ENCODE data around the gene IGFBP3.

The IGFBP3 gene

DNA sequence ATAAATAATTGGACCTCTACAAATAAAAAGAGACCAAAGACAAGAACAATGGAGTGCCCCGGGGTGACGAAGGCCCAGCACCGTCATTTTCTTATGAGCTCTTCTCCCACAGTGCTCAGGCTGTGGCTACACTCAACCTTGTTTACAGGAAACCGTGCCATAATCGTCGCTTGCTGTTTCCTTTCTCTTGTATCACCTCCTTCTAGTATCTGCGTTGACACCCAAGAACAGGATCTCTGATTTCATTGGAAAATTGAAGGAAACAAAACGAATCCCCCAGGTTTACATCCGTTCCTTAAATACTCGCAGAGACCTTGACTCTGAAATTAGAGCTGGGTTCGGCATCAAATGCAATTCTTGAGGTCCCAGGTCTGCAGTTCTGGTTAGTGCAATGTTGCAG, 1.7 kb upstream of the IGFBP3 start:
- peak; percentile 73 for DNase-seq

DNA sequence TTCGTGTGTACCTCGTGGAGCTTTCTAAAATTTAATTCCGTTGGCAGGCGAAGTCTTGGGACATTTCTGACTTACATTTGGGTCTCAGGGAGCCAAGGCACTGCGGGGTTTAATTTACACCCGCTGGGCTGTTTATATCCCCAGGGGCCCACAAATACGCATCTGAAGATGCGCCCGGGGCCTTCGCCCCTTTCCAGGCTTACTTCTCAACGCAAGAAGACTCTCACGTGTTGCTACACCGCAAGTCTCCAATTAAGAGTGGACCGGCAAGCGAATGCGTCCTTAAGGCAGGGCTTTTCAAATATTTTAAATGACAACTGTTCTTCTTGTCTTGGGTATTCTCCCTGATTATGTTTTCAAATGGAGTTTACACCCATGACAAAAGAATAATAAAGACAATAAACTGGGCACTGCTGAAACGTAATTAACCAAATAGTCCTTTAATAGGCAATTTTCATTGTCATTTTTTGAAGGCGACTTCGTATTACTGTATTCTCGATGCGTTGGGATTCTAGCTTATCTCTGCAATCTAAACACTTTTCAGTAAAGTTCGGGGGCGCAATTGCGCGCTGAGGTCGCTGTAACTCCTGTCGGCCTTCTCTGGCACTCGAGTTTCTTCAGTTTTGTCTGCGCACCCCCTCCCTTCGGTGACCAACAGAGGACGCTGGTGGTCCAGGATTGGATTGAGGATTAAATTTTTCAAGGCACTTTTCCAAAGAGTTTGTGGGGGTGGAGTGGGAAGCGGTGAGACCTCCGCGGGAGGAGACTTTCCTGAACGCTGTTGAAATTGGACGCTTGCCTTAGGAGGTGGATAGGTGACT, 837 bp upstream of the IGFBP3 start:
- DNase-seq, result peak; percentile 85

DNA sequence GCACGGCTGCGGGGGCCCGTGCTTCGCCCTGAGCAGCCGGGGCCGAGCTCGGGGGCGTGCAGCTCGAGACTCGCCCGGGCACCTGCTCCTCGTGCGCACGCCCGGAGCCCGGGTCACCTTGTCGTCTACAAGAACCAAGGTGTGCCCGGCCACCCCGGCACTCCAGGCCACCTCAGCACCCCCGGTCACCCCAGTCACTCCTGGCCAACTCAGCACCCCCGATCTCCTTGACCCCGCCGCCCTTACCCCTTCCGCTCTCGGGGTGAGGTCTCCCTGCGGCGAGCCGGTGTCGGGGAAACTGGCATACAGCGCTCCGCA, 268 bp upstream of the IGFBP3 start:
- peak; percentile 77 for DNase-seq

DNA sequence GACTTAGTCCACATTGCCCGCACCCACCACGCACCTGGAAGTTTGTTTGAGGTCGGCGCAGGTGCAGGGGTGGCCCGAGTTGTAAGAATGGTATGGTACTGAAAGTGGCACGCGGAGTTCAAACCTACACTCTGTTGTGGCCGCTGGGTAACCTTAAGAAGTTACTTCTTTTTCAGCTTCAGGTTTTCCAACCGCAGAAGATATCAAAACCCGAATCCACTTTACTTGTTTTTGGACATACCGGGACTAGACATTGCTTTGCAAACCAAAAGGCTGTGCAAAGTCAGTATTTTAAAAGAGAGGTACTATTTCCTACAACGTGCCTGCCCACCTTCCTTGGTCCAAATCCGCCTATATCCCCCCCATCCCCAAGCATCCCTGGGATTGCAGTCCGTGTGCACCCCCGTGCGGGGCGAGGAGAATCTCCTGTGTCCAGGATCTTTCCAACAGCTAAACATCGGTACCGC, 1.0 kb downstream of the IGFBP3 start:
- peak; percentile 36 for DNase-seq

DNA sequence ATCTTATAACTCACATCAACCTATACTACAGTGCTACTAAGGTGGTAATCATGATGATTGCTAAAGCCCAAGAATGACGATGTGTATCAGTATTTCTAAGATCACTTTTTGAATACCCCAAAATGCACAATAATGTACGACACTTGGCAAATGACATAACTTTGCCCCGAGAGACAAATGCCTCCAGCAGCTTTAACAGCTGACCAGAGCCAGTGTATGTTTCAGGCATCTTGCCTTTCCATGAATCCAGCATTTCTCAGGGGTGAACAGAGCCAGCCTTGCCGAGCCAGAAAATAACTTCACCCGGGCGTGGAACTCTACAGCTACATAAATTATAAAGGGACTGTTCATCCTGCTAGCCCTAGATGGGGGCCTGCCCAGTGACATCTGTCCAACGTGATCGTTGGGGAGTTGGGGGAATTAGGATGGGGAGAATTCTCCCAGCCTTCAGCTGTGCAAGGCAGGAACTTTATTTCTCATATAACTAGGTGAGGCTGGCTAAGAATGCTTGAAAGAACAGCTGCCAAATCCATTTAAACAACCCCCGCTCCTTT, 1.8 kb downstream of the IGFBP3 start:
- no peak for DNase-seq

DNA sequence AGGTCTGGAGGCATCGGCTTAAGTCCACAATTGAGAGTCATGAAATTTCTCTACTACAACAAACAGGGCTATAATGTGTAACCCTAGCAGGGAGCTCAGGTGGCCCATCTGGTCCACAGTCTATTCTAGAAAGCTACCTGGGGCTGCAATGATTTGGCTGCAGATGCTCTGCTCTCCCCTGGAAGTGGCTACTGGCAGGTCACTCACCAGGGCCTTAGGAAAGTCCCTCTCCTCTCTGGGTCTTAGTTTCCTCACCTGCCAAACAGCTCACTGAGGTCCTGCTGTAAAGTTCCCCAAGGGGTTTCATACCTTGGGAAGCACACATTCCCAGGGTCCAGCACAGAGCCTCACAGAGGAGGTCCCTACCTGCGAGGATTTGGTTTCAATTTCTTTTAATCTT, 2.5 kb downstream of the IGFBP3 start:
- peak; percentile 29 for DNase-seq

DNA sequence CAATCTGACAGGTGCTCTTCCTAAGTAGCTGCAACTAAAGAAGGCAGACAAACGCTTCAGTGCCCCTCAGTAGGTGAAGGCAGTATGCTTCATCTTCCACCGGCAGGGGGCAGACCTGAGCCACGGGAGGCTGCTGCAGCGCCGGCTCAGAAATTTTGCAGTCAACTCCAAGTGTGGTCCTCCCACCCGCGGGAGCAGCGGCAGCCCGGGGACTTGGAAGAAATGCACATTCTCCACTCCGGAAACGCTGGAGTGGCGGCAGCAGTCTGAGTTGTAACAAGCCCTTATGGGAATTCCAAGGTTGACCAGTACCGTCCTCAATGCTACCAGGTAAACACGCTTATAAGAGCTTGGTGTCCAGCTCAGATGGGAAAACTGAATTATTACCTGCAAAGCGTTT, 3.4 kb downstream of the IGFBP3 start:
- DNase-seq, result peak; percentile 85

DNA sequence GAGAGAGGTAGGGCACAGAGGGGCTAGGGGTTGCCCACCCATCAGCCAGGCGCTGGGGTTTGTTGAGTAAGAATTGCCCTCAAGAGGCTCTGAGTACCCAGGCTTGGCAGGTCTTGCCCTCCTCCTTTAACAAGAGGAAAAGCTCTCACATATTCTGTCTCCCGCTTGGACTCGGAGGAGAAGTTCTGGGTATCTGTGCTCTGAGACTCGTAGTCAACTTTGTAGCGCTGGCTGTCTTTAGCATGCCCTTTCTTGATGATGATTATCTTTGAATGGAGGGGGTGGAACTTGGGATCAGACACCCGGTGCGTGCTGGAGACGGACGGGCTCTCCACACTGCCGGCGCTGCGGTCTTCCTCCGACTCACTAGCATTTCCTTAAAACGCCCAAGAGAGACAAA, 4.0 kb downstream of the IGFBP3 start:
- DNase-seq, result no peak

DNA sequence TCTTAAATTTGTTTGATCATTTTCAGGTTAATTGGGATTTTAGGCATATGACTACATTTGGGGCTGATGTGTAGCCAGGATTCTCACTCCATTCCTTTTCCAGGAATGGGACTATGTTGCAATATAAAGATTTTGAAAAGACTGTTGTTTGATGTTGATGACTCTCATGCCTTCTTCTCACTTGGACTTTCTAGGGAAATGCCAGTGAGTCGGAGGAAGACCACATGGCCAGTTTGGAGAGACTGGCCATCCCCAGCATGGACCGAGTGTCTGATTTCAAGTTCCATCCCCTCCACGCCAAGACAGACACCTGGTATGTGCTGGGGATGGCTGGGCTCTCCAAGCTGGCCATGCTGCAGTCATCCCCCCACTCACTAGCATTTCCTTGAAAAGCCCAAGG, 5.5 kb downstream of the IGFBP3 start:
- DNase-seq, result no peak

DNA sequence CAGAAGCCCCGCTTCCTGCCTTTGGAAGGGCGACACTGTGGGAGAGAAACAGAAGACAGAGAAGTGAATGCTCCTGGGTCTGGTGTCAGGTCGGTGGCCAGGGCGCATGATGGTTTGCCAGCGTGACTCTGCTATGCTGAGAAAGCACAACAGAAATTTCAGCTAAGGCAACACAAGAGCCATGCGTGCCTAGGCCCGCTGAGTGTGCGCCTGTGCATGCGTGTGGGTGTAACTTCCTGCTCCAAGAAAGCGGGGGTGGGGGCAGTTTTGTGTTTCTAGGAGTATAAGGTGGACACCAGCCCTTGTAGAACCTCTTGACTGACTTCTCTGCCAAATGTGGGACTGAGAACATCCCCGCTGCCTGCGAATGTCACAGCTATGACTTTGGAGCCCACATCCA, 6.2 kb downstream of the IGFBP3 start:
- DNase-seq, result no peak

DNA sequence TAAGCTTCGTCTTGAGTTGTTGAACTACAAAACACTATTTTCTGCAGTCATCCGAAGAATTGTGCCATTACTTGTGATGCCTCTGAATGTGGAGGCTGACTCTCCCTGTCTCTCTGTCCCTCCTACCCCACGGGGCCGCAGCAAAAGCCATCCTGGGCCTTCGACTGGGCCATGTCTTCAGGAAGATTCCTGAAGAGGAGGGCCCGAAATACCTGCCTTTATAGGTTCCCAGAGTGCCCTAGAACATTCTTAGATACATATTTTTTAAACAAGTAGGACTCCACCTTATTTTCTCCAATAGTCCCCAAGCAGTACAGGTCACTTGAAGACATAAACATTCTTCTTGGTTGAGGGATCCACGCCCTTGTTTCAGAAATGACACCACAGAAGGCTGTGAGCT, 8.1 kb downstream of the IGFBP3 start:
- no peak for DNase-seq

DNA sequence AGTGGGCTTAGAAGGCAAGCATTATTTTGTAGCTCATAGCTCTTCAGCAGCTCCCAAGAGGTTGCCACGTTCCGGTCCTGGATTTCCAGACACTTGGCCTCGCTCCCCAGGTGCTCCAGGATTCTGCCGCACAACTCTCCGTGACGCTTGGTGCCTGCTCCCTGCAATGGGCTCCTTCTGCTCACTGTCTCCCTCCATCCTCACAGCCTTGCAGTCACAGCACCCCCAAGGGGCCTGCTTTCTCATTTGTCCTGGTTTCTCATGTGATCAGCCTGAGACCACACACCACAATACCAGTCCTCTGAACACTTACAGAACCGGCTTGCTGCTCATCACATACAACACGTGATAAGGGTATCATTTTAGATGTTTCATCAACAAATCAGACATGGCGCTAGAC, 9.8 kb downstream of the IGFBP3 start:
- DNase-seq, result no peak

DNA sequence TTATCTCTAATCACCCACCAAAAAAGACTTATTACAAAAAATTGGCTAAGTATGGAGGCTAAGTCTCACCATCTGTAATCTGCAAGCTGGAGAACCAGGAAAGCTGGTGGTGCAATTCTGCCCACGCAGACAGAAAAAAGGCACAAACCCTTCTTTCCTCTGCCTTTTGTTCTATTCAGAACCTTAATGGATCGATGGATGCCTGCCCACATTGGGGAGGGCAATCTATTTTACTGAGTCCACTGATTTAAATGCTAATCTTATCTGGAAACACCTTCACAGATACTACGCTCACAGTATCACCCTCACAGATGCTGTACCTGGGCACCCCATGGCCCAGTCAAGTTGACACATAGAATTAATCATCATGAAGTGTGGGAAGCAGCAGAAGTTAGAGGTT, 10.2 kb downstream of the IGFBP3 start:
- DNase-seq, result no peak

DNA sequence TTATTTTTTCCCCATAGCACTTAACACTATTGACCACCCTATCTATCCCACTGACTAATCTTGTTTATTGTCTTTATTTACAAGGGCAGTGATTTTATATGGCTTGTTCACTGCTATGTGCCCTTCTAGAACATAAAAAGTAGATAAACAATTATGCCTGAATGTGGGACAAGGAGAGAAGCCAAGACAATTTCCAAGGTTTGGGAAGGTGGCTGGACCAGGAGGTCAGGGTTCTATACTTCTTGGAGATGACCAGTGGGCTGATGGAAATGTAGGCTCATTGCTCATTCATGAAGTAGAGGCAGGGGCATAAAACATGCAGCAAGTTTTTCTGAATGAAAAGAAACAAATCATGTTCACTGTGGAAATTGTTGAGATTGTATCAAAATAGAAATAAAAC, 11.5 kb downstream of the IGFBP3 start:
- DNase-seq, result no peak

DNA sequence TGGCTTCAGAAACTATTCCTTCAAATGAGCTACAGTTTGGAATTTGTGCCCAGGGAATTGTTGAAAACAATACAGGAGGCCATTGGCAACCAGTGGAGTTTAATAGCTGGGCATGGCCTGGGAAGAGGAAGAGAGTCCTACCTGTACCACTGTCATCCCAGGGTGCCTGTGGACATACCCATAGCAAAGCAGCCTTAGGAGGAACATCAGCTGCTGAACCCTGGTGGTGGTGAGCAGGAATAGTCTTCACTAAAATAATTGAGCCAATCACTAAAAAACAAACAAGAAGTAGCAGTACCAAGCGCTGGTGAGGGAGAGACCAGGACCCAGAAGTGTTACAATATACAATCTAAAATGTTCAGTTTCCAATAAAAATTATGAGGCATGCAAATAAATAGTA, 18.3 kb downstream of the IGFBP3 start:
- peak; percentile 8 for DNase-seq

DNA sequence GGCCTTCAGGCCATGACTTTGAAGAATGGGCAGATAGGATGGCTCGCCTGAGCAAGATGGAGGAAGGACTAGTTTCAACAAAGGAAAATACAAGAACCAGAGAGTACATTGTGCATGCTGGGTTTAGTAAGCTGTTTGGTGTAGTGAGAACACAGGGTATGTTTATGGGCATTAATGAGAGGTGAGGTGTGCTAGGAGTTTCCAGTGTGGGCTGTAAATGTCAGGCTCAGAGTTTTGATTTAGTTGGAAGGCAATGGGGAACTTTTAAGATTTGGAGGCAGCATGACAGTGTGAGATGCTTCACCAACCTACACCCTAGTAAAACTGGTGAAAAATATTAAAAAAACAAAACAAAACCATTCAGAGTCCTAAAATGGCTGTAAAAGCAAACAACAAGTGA, 19.5 kb downstream of the IGFBP3 start:
- no peak for DNase-seq

DNA sequence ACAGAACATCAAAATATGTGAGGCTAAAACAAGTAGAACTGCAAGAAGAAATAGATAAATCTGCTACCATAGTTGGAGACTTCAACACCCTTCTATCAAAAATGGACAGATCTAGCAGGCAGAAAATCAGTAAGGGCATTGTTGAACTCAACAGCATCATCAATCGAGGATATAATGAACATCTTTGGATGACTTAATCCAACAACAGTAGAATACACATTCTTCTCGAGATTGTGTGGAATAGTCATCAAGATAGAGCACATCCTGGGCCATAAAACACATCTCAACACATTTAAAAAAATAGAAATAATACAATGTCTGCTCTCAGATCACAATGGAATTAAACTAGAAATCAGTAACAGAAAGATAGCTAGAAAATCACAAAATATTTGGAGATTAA, 22.9 kb downstream of the IGFBP3 start:
- no peak for DNase-seq

DNA sequence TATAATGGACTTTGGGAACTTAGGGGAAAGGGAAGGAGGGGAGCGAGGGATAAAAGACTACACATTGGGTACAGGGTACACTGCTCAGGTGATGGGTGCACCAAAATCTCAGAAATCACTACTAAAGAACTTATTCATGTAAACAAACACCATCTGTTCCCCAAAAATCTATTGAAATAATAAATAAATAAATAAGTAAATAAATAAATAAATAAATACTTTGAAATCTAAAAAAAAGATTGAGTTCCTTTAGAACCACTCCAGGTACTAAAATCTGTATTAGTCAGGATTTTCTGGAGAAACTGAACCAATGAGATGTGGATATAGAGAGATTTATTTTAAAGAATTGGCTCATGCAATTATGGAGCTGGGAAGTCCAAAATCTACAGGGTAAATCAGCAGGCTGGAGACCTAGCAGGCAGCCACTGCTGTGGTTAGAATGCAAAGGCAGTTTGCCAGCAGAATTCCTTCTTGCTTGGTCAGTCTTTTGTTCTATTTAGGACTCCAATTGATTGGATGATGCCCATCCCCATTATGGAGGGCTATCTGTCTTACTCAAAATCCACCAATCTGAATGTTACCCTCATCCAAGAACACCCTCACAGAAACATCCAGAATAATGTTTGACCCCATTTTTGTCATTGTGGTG, 23.9 kb downstream of the IGFBP3 start:
- DNase-seq, result no peak

DNA sequence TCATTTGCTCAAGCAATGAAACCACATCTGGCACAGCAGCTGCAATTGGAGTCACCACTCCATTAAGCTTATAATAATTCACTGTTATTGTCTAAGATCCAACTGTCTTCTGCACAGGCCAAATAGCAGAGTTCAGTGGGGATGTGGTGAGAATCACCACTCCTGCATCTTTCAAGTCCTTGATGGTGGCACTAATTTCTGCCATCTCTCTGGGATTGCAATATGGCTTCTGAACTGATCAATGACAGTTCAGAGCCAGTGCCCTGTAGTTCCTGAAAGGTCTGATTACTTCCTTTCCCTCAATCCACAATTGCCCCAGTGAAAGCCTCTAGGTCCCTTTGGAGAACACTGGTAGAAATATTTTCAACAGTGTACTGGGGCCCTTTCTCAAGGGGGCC, 26.4 kb downstream of the IGFBP3 start:
- DNase-seq, result no peak

DNA sequence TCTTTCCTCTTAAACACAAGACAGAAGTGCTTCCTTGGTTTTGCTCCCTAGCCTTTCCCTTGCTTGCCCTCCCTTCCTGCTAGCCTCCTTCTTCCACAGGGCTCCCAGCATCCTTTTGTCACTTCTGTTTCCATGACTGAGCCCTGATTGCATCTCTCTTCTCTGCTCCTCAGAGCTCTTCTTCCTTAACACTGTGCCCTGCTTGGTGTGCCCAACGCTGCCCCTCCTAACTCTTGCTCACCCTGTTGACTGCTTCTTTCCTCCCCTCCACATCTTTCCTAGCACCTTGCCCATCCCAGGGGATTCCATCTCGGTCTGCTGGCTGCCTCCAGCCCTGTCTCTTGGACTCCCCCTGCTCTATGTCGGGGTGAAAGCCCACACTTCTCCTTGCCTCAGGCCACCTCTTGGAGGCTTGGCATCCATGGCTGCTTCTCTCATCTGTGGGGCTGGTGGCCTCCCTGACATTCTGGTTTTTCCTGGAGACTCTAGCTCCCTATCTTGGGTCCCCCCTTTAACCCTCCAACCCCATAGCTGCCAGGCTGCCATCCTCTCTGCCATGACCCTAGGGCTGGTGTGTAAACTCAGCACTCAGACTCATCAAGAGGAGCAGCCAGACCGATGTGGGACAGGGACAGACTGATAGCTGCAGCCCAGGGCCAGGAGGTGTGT, 26.9 kb downstream of the IGFBP3 start:
- DNase-seq, result no peak

DNA sequence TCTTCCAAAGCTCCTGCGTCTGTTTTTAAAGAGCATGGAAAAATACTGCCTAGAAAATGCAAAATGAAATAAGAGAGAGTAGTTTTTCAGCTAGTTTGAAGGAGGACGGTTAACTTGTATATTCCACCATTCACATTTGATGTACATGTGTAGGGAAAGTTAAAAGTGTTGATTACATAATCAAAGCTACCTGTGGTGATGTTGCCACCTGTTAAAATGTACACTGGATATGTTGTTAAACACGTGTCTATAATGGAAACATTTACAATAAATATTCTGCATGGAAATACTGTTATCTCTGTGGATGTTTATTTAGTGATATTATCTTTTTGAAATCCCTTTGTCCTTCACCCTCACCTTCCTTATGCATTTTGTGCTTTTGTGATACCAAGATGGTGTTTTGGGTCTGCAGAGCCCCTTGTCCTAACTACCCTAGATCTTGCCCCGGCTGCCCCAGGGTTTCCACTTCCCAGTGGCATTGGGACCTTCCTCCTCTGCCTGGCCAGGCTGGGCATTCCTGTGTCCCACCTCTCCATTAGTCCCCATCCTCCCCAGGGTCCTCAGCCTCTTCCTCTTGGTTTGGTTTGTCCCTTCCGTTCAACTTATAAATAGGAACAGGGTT, 27.6 kb downstream of the IGFBP3 start:
- no peak for DNase-seq

DNA sequence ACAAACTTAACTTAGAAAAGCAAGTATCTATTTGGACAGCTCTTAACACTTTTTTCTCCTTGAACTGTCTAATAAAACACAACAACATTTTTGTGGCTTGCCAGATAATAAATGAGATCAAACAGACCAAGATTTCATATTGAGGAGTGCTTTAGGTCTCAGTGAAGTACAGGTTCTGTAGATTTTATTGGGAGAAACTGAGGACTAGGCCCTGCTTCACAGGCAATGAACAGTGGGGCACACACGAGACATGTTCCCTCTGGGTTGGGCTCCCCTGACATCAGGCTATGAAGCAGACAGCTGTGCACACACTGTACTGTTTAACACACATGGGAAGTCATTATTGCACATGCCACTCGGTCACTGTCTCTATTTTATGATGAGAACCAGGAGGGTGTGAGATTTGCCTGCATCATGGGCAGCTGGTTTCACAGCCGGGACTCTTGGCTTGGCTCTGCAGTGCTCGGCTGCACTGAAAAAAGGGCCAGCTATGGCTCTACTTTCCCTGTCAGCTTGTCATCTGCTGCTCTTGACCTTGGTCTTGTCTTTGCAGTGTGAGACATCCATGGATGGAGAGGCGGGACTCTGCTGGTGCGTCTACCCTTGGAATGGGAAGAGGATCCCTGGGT, 28.6 kb downstream of the IGFBP3 start:
- DNase-seq, result peak; percentile 33

All from DMS53 (cell line).